A673 (cell line): ENCODE measurements around the gene SRSF9. TPM values are rescaled to one million over a fixed set of nuclear protein-coding genes. Genes with fewer than 3 reads are reported as not detected.
"Not testable (repeated sequence)": the region's sequence is repeated elsewhere in the genome, so short reads cannot be mapped to it uniquely, and the experiment has no call there.

ENCODE experiments used
- Bru-seq: library from RNA; stranded (reverse); fragments of 400-500 nt; gene quantifications from one replicate; lab custom pipeline; 2021; lab: Mats Ljungman, UMichigan
- BruChase-seq, 2 experiments: library from RNA; stranded (reverse); fragments of 400-500 nt; gene quantifications; one replicate each; lab custom pipeline; 2021; lab: Mats Ljungman, UMichigan
- BruUV-seq: library from RNA; stranded (reverse); fragments of 400-500 nt; replicated peaks from 2 replicates; lab custom pipeline; 2021; lab: Mats Ljungman, UMichigan
- CTCF ChIA-PET: fragments of 300-600 bp; sonication (Branson Sonifier 250); formaldehyde crosslinking; loops from one replicate; lab custom pipeline; 2022; ENCODE audit warnings: antibody characterized with exemption; lab: Charles Lee
- POLR2A ChIA-PET: fragments of 300-600 bp; sonication (Branson Sonifier 250); formaldehyde crosslinking; loops from one replicate; lab custom pipeline; 2022; ENCODE audit warnings: antibody characterized with exemption; ENCODE audit not compliant: low non-redundant PET; lab: Charles Lee
- DNase-seq: peaks from one replicate; pipeline ENCODE4 v3.0.0-alpha.2; 2015; ENCODE audit warnings: low spot score
- H3K27ac ChIP-seq: fragments of 200-600 bp; sonication (generic); 2 replicates; pipeline ENCODE4 v1.5.1; 2016; ENCODE audit warnings: mixed run types, low read depth, mild to moderate bottlenecking, mixed read lengths, antibody characterized with exemption, low read length; ENCODE audit not compliant: poor library complexity, severe bottlenecking
- H3K27me3 ChIP-seq: fragments of 200-600 bp; sonication (generic); replicated peaks from 2 replicates; pipeline ENCODE4 v1.6.1; 2017; ENCODE audit warnings: mixed run types, low read depth, mild to moderate bottlenecking, mixed read lengths, antibody characterized with exemption, low read length; ENCODE audit not compliant: insufficient read depth, poor library complexity
- H3K36me3 ChIP-seq: fragments of 200-600 bp; sonication (generic); 2 replicates; pipeline ENCODE4 v1.6.1; 2016; ENCODE audit warnings: mixed run types, mild to moderate bottlenecking, mixed read lengths, antibody characterized with exemption, low read length; ENCODE audit not compliant: insufficient read depth, poor library complexity, severe bottlenecking
- H3K4me1 ChIP-seq: fragments of 200-600 bp; sonication (generic); 2 replicates; pipeline ENCODE4 v1.6.1; 2017; ENCODE audit warnings: mixed run types, mild to moderate bottlenecking, mixed read lengths, antibody characterized with exemption, low read length; ENCODE audit not compliant: insufficient read depth, poor library complexity, severe bottlenecking
- H3K4me3 ChIP-seq: fragments of 200-600 bp; sonication (generic); 2 replicates; pipeline ENCODE4 v1.5.1; 2016; ENCODE audit warnings: low read depth, mixed run types, mild to moderate bottlenecking, mixed read lengths, low read length; ENCODE audit not compliant: poor library complexity, severe bottlenecking
- H3K9me3 ChIP-seq: fragments of 200-600 bp; sonication (generic); 2 replicates; pipeline ENCODE4 v1.6.1; 2016; ENCODE audit warnings: mixed run types, low read depth, mild to moderate bottlenecking, mixed read lengths, antibody characterized with exemption, low read length; ENCODE audit not compliant: poor library complexity, severe bottlenecking
- EZH2 ChIP-seq: fragments of 200-600 bp; sonication (generic); IDR thresholded peaks from 2 replicates; pipeline ENCODE4 v1.6.1; 2017; ENCODE audit warnings: borderline replicate concordance, low read depth, mild to moderate bottlenecking, mixed read lengths, antibody characterized with exemption, low read length; ENCODE audit not compliant: poor library complexity, severe bottlenecking
- intact Hi-C: fragments of 100-400 bp; cut with micrococcal nuclease; formaldehyde crosslinking; loops from one replicate; pipeline ENCODE4 v1.10.0; 2022; ENCODE audit not compliant: unreplicated experiment
- long read RNA-seq: library from polyadenylated mRNA; stranded (forward); transcript quantifications from one replicate; pipeline ENCODE4 v2.0.0, GENCODE V29; 2022
- total RNA-seq: library from RNA; stranded (reverse); gene quantifications from 2 replicates; pipeline ENCODE4 v1.2.3, GENCODE V29; 2021
- TF ChIP-seq, protein P1 (sequence below): fragments of 300-800, 200-600 bp; sonication (generic); conservative IDR thresholded peaks from 2 replicates; pipeline ENCODE4 v1.5.1; 2017; ENCODE audit warnings: low read depth, mild to moderate bottlenecking, antibody characterized with exemption, low read length, moderate library complexity, mixed read lengths

SRSF9 gene
- 308 and 328 TPM in 2 replicates for total RNA-seq
- percentile 97 among the genes with signal in this experiment for Bru-seq, nascent RNA
- percentile 94 among the genes with signal in this experiment for BruChase-seq, experiment 1, labeled RNA remaining after a 2-hour chase
- percentile 97 among the genes with signal in this experiment for BruChase-seq, experiment 2, labeled RNA remaining after a 6-hour chase
- long read RNA-seq, transcript SRSF9-203 (1 exons, 1,704 nt) = minor isoform, 6 of 554 reads
- long read RNA-seq, transcript SRSF9-201 (4 exons, 1,201 nt) = major isoform, 513 of 554 reads
- long read RNA-seq, partial matches to known transcripts = 2 of 554 reads
- long read RNA-seq, other reads (novel, unspliced or antisense) = 31 of 554 reads

DNA sequence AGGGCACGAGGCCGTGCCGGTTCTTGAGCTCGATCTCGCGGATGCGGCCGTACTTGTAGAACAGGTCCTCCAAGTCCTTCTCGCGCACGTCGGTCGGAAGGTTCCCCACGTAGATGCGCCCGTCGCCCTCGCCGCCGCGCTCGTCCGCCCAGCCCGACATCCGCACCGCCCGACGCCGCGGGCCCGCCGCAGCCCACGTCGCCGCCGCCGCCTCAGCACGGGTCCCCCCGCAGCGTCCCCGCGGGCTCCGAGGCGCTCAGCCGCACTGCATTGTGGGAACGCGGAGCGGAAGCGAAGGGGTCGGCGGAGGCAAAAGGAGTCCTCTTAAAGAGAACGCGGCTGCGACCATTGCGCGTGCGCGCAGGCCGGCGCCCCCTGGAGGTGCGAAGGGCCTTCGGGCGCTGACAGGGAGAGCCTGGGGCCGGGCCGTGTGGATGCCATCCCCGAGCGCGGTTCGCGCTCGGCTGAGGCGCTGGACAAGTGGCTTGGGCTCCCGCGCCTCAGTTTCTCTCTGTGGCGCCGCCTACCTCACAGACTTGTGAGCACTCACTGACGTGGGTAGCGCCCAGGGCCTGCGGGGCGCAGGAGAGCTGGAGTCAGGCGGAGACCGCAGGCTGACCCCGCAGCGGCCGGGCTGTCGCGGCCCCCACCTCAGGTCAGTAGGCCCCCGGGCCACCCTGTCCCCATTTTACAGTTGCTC lies at the start of gene SRSF9:
Gene SRSF9, minus strand, starts transcription at position 299 of the 700 bp plus-strand sequence. Its CDS starts 139 bp downstream, at position 160.
- intact Hi-C loops = loop anchor here (2.0 kb wide), 1 partner anchor 27 kb away; the partner anchor contains the start of gene DYNLL1
- H3K27ac ChIP-seq = peak within 1 kb of the TSS; percentile 94
- H3K4me3 ChIP-seq = peak within 1 kb of the TSS; percentile 92
- no peaks in the 10 kb centered on the region for H3K9me3 ChIP-seq
- ChIA-PET CTCF (no interaction called here), POLR2A (no interaction called here)
- no peak for TF ChIP-seq EZH2
- TF ChIP-seq, protein P1, sequence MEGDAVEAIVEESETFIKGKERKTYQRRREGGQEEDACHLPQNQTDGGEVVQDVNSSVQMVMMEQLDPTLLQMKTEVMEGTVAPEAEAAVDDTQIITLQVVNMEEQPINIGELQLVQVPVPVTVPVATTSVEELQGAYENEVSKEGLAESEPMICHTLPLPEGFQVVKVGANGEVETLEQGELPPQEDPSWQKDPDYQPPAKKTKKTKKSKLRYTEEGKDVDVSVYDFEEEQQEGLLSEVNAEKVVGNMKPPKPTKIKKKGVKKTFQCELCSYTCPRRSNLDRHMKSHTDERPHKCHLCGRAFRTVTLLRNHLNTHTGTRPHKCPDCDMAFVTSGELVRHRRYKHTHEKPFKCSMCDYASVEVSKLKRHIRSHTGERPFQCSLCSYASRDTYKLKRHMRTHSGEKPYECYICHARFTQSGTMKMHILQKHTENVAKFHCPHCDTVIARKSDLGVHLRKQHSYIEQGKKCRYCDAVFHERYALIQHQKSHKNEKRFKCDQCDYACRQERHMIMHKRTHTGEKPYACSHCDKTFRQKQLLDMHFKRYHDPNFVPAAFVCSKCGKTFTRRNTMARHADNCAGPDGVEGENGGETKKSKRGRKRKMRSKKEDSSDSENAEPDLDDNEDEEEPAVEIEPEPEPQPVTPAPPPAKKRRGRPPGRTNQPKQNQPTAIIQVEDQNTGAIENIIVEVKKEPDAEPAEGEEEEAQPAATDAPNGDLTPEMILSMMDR = peak; percentile 94
- peaks cover 15% of the 10 kb centered on the region for H3K4me1 ChIP-seq
- DNase-seq = peak; percentile 98
- no TSS peak for BruUV-seq
- peaks cover 29% of the 10 kb centered on the region for H3K36me3 ChIP-seq
- H3K27me3 ChIP-seq = no peaks in the 10 kb centered on the region

DNA sequence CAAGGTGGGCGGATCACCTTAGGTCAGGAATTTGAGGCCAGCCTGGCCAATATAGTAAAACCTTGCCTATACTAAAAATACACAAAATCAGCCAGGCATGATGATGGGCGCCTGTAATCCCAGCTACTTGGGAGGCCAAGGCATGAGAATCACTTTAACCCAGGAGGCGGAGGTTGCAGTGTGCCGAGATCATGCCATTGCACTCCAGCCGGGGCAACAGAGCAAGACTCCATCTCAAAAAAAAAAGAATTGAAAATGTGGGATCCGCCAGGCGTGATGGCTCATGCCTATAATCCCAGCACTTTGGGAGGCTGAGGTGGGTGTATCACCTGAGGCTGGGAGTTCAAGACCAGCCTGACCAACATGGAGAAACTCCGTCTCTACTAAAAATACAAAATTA lies 49.8 kb upstream of the SRSF9 start:
- H3K27me3 ChIP-seq, CTCF ChIA-PET, H3K27ac ChIP-seq, H3K9me3 ChIP-seq, H3K4me1 ChIP-seq, intact Hi-C loops, POLR2A ChIA-PET, H3K4me3 ChIP-seq, DNase-seq, BruUV-seq: not testable (repeated sequence)
- peaks cover 16% of the 10 kb centered on the region for H3K36me3 ChIP-seq

GRCh38 chr12:120515496-120515895 lies 45.9 kb upstream of the SRSF9 start:
- H3K27ac ChIP-seq = no peak overlapping the region
- POLR2A ChIA-PET = no interaction called here
- BruUV-seq = no TSS peak
- intact Hi-C loops = no loop called here
- CTCF ChIA-PET = no interaction called here
- TF ChIP-seq, protein P1 = no peak
- TF ChIP-seq EZH2 = no peak
- H3K4me3 ChIP-seq = no peak overlapping the region
- H3K27me3 ChIP-seq = no peaks in the 10 kb centered on the region
- H3K36me3 ChIP-seq = peaks cover 12% of the 10 kb centered on the region
- H3K9me3 ChIP-seq = no peaks in the 10 kb centered on the region
- H3K4me1 ChIP-seq = no peaks in the 10 kb centered on the region
- DNase-seq = no peak
